ENCODE data around the gene DERL3. TPM values are rescaled to one million over a fixed set of nuclear protein-coding genes. Genes with fewer than 3 reads are reported as not detected.
A peak's percentile ranks its signal among the peaks of the same experiment; 100 is the strongest.

Gene DERL3
- total RNA-seq, 1 donor from 2014 or later, result 1.1 TPM

DNA sequence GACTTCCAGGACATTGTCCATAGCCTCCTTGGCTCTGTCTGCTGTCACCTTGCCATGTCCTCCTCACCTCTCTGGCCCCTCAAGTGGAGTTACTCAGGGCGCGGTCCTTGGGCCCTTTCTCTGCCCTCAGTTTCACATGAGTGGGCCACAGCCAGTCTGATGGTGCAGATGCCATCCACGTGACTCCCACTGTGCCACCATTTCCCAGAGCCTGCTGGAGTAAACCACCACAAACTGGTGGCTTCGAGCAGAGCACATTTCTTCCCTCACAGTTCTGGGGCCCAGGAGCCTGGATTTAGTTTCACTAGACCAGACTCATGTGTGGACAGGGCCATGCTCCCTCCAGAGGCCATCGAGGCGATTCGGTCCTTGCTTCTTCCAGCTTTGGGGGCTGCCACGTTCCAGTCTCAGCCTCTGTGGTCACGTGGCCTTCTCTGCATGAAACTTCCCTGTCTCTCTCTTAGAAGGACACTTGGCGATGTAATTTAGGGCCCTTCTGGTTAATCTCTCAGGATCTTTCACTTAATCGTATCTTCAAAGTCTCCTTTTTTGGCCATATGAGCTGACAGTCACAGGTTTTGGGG lies 37.5 kb downstream of the DERL3 start:
- peaks cover 53% of the 10 kb centered on the region for H3K36me3 Mint-ChIP-seq
- H3K9me3 Mint-ChIP-seq, result no peaks in the 10 kb centered on the region
- no peak overlapping the region for H3K9ac ChIP-seq
- TF ChIP-seq EZH2phosphoT487 (IDR thresholded peaks at IDR 0.05) (no peak), CTCF (IDR thresholded peaks at IDR 0.05) (no peak), EZH2 (IDR thresholded peaks at IDR 0.05) (no peak)
- H3K27me3 ChIP-seq, result no peaks in the 10 kb centered on the region
- H3K4me2 ChIP-seq, result no peak overlapping the region
- no peak overlapping the region for H3K4me3 Mint-ChIP-seq
- no peak overlapping the region for H2AFZ ChIP-seq (replicated peaks)
- H3K4me1 ChIP-seq, result no peaks in the 10 kb centered on the region
- no peak overlapping the region for H3K4me3 ChIP-seq
- no peak for DNase-seq (ENCODE audit: low spot score)
- no peak overlapping the region for H3K27ac ChIP-seq
- H3K79me2 ChIP-seq (ENCODE audit: low read depth), result peaks cover 5% of the 10 kb centered on the region
- peak overlapping the region; percentile 42 for H3K27ac Mint-ChIP-seq
- H4K20me1 ChIP-seq (ENCODE audit: low read depth), result peaks cover 2% of the 10 kb centered on the region
- H3K9me3 ChIP-seq (ENCODE audit: low read depth), result no peaks in the 10 kb centered on the region
- no peaks in the 10 kb centered on the region for H3F3A ChIP-seq (ENCODE audit: low read depth)
- H3K27me3 Mint-ChIP-seq (ENCODE audit: insufficient read depth, low read depth), result peaks cover 2% of the 10 kb centered on the region
- H3K36me3 ChIP-seq, result peaks cover 8% of the 10 kb centered on the region
- no peaks in the 10 kb centered on the region for H3K4me1 Mint-ChIP-seq

- Histone ChIP-seq H2AFZ (replicated peaks) (no peak overlapping the region), H3F3A (ENCODE audit: low read depth) (no peaks in the 10 kb centered on the region), H3K9me3 (ENCODE audit: low read depth) (no peaks in the 10 kb centered on the region), H3K4me2 (no peak overlapping the region), H3K27me3 (no peaks in the 10 kb centered on the region), H3K36me3 (peaks cover 8% of the 10 kb centered on the region), H3K27ac (no peak overlapping the region), H4K20me1 (ENCODE audit: low read depth) (peaks cover 2% of the 10 kb centered on the region), H3K4me1 (no peaks in the 10 kb centered on the region), H3K4me3 (no peak overlapping the region), H3K9ac (no peak overlapping the region), H3K79me2 (ENCODE audit: low read depth) (peaks cover 5% of the 10 kb centered on the region)
- H3K4me3 Mint-ChIP-seq, result no peak overlapping the region
- no peak for DNase-seq (ENCODE audit: low spot score)
- TF ChIP-seq CTCF (IDR thresholded peaks at IDR 0.05) (no peak), EZH2phosphoT487 (IDR thresholded peaks at IDR 0.05) (no peak), EZH2 (IDR thresholded peaks at IDR 0.05) (no peak)
- peaks cover 2% of the 10 kb centered on the region for H3K27me3 Mint-ChIP-seq (ENCODE audit: insufficient read depth, low read depth)
- peak overlapping the region; percentile 57 for H3K27ac Mint-ChIP-seq
- H3K36me3 Mint-ChIP-seq, result peaks cover 50% of the 10 kb centered on the region
- H3K4me1 Mint-ChIP-seq, result no peaks in the 10 kb centered on the region
- H3K9me3 Mint-ChIP-seq, result no peaks in the 10 kb centered on the region
Observed at GRCh38 chr22:23800297-23801237, 38.2 kb downstream of the DERL3 start.

GRCh38 chr22:23796461-23796860 lies 42.3 kb downstream of the DERL3 start:
- Histone ChIP-seq H3K36me3 (no peaks in the 10 kb centered on the region), H3K27ac (no peak overlapping the region), H2AFZ (replicated peaks) (no peak overlapping the region), H3K79me2 (ENCODE audit: low read depth) (peaks cover 26% of the 10 kb centered on the region), H3F3A (ENCODE audit: low read depth) (no peaks in the 10 kb centered on the region), H3K27me3 (no peaks in the 10 kb centered on the region), H3K4me1 (no peaks in the 10 kb centered on the region), H3K4me2 (no peak overlapping the region), H3K9me3 (ENCODE audit: low read depth) (no peaks in the 10 kb centered on the region), H3K9ac (no peak overlapping the region), H4K20me1 (ENCODE audit: low read depth) (peaks cover 23% of the 10 kb centered on the region), H3K4me3 (no peak overlapping the region)
- H3K4me3 Mint-ChIP-seq, result no peak overlapping the region
- H3K4me1 Mint-ChIP-seq, result no peaks in the 10 kb centered on the region
- no peak overlapping the region for H3K27ac Mint-ChIP-seq
- H3K36me3 Mint-ChIP-seq, result peaks cover 42% of the 10 kb centered on the region
- DNase-seq (ENCODE audit: low spot score), result no peak
- TF ChIP-seq EZH2 (IDR thresholded peaks at IDR 0.05) (no peak), CTCF (IDR thresholded peaks at IDR 0.05) (no peak), EZH2phosphoT487 (IDR thresholded peaks at IDR 0.05) (no peak)
- peaks cover 2% of the 10 kb centered on the region for H3K27me3 Mint-ChIP-seq (ENCODE audit: insufficient read depth, low read depth)
- no peaks in the 10 kb centered on the region for H3K9me3 Mint-ChIP-seq
